DMS53 treated with DMSO at 0.1 percent for 48 hours (cell line): Measurements from ENCODE around the gene TNFRSF1A.
"Not testable (repeated sequence)": the region's sequence is repeated elsewhere in the genome, so short reads cannot be mapped to it uniquely, and the experiment has no call there.

ENCODE experiments used
- DNase-seq: peaks from one replicate; lab custom pipeline; 2025; ENCODE audit not compliant: unreplicated experiment; lab: John Stamatoyannopoulos, UW

Gene TNFRSF1A

GRCh38 chr12:6358881-6359280 lies 17.0 kb upstream of the TNFRSF1A start:
- no peak for DNase-seq

GRCh38 chr12:6356374-6356820 lies 14.5 kb upstream of the TNFRSF1A start:
- DNase-seq, result no peak

- no peak for DNase-seq
These were observed 13.9 kb upstream of the TNFRSF1A start for GRCh38 chr12:6355491-6356373.

GRCh38 chr12:6354495-6355393 lies 12.9 kb upstream of the TNFRSF1A start:
- DNase-seq, result no peak

- DNase-seq, result no peak
These were observed 10.6 kb upstream of the TNFRSF1A start for GRCh38 chr12:6352193-6353173.

- no peak for DNase-seq
These were observed 9.7 kb upstream of the TNFRSF1A start for GRCh38 chr12:6351622-6352021.

GRCh38 chr12:6347367-6348338 lies 5.8 kb upstream of the TNFRSF1A start:
- DNase-seq, result no peak

GRCh38 chr12:6346942-6347341 lies 5.1 kb upstream of the TNFRSF1A start:
- DNase-seq, result no peak

GRCh38 chr12:6346235-6346832 lies 4.5 kb upstream of the TNFRSF1A start:
- DNase-seq, result peak; percentile 26

- peak; percentile 31 for DNase-seq
These were observed 3.6 kb upstream of the TNFRSF1A start for GRCh38 chr12:6345319-6346091.

- not testable (repeated sequence) for DNase-seq
These were observed 2.3 kb upstream of the TNFRSF1A start for GRCh38 chr12:6344101-6344660.

- DNase-seq, result no peak
These were observed 1.6 kb upstream of the TNFRSF1A start for GRCh38 chr12:6343518-6343917.

- DNase-seq, result no peak
These were observed 439 bp upstream of the TNFRSF1A start for GRCh38 chr12:6342140-6342889.

- DNase-seq, result no peak
These were observed 995 bp downstream of the TNFRSF1A start for GRCh38 chr12:6340745-6341416.

- DNase-seq, result no peak
These were observed 1.7 kb downstream of the TNFRSF1A start for GRCh38 chr12:6340032-6340638.

GRCh38 chr12:6338955-6339354 lies 2.9 kb downstream of the TNFRSF1A start:
- no peak for DNase-seq
